Activated CD4-positive, alpha-beta T cell treated with anti-CD3 and anti-CD28 coated beads, Interleukin-2, amount 10 ng/mL, durations not matched to agents 7 days and 5 days (primary cell): ENCODE measurements around the gene LYZL1. TPM values are rescaled to one million over a fixed set of nuclear protein-coding genes. Genes with fewer than 3 reads are reported as not detected.
"Not testable (repeated sequence)": the region's sequence is repeated elsewhere in the genome, so short reads cannot be mapped to it uniquely, and the experiment has no call there.

Experiments used
- CTCF ChIA-PET: fragments of 350-600 bp; sonication (Branson Sonifier 250); formaldehyde crosslinking; loops from one replicate; lab custom pipeline; 2021; ENCODE audit warnings: antibody characterized with exemption; lab: Charles Lee
- POLR2A ChIA-PET: fragments of 350-600 bp; sonication (Branson Sonifier 250); formaldehyde crosslinking; loops from one replicate; lab custom pipeline; 2021; ENCODE audit warnings: antibody characterized with exemption; lab: Charles Lee
- DNase-seq: peaks from one replicate; pipeline ENCODE4 v3.0.0-alpha.2; 2020
- H3K27ac Mint-ChIP-seq: one replicate; pipeline ENCODE4 v1.8.0; 2021; ENCODE audit warnings: mild to moderate bottlenecking, moderate library complexity, mixed read lengths
- H3K27me3 Mint-ChIP-seq: one replicate; pipeline ENCODE4 v1.8.0; 2021; ENCODE audit warnings: mixed read lengths
- H3K36me3 Mint-ChIP-seq: one replicate; pipeline ENCODE4 v1.8.0; 2021; ENCODE audit warnings: low read depth, mixed read lengths
- H3K4me1 Mint-ChIP-seq: one replicate; pipeline ENCODE4 v1.8.0; 2021; ENCODE audit warnings: mixed read lengths
- H3K4me3 Mint-ChIP-seq: one replicate; pipeline ENCODE4 v1.8.0; 2021; ENCODE audit warnings: mild to moderate bottlenecking, moderate library complexity, mixed read lengths
- H3K9me3 Mint-ChIP-seq: one replicate; pipeline ENCODE4 v1.8.0; 2021; ENCODE audit warnings: mixed read lengths
- total RNA-seq, 2 experiments: library from RNA; stranded (reverse); gene quantifications; one replicate each; pipeline ENCODE4 v1.2.3, GENCODE V29; 2021

Gene LYZL1
- total RNA-seq, 2 experiments from 2014 or later: not detected

DNA sequence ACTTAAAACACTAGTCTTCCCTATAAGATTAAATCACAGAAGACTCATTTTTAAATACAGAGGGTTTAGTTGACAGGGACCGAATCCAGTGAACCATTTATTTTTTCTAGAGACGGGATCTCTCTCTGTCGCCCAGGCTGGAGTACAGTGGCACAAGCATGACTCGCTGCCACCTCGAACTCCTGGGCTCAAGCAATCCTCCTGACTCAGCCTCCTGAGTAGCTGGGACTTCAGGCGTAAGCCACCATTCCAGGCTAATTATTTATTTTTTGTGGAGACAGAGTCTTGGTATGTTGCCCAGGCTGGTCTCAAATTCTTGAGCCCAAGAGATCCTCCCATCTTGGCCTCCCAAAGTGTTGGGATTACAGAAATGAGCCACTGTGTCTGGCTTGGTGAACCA, 20.9 kb upstream of the LYZL1 start:
- ChIA-PET CTCF (no interaction called here), POLR2A (no interaction called here)
- Mint-ChIP-seq H3K4me3 (no peak overlapping the region), H3K27me3 (no peaks in the 10 kb centered on the region), H3K4me1 (no peaks in the 10 kb centered on the region), H3K9me3 (no peaks in the 10 kb centered on the region), H3K27ac (no peak overlapping the region), H3K36me3 (no peaks in the 10 kb centered on the region)
- DNase-seq: no peak

DNA sequence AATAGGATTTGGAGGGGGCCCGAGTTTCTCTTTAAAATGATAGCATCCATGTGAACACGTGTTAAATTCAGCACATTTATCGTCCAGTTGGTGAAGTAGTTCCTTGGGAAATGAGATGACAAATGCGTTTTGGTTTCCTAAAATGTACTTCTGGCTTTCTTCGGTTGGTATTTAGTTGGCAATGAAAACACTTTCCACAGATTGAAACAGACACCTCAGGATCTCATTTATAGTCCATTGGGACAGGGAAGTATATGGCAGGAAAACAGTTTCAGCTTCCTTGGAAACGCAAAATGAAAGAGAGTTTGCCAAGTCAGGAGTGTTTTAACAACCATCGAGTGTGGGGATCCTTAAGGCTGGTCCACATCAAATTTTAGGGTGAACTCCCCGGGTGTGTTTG, 19.4 kb upstream of the LYZL1 start:
- CTCF ChIA-PET: no interaction called here
- no peaks in the 10 kb centered on the region for H3K27me3 Mint-ChIP-seq
- POLR2A ChIA-PET: no interaction called here
- H3K27ac Mint-ChIP-seq: no peak overlapping the region
- H3K36me3 Mint-ChIP-seq: no peaks in the 10 kb centered on the region
- H3K9me3 Mint-ChIP-seq: no peaks in the 10 kb centered on the region
- H3K4me1 Mint-ChIP-seq: no peaks in the 10 kb centered on the region
- no peak for DNase-seq
- no peak overlapping the region for H3K4me3 Mint-ChIP-seq

DNA sequence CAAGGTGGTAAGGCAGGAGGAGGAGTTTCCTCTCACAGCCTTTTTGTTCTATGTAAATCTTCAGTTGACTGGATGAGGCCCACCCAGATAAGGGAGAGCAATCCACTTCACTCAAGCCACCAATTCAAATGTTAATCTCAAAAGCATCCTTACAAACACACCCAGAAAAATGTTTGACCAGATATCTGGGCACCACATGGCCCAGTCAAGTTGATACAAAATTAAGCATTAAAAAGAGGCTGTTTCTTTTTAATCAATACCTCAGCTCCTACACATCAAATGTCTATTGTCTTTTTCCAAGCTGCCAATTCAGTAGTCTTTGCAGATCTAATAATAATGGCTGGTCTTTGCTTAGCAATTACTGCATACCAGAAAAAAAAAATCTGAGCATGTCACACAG, 18.0 kb upstream of the LYZL1 start:
- H3K4me1 Mint-ChIP-seq: no peaks in the 10 kb centered on the region
- ChIA-PET POLR2A (no interaction called here), CTCF (no interaction called here)
- no peak for DNase-seq
- H3K36me3 Mint-ChIP-seq: no peaks in the 10 kb centered on the region
- no peaks in the 10 kb centered on the region for H3K9me3 Mint-ChIP-seq
- no peaks in the 10 kb centered on the region for H3K27me3 Mint-ChIP-seq
- no peak overlapping the region for H3K27ac Mint-ChIP-seq
- H3K4me3 Mint-ChIP-seq: no peak overlapping the region

DNA sequence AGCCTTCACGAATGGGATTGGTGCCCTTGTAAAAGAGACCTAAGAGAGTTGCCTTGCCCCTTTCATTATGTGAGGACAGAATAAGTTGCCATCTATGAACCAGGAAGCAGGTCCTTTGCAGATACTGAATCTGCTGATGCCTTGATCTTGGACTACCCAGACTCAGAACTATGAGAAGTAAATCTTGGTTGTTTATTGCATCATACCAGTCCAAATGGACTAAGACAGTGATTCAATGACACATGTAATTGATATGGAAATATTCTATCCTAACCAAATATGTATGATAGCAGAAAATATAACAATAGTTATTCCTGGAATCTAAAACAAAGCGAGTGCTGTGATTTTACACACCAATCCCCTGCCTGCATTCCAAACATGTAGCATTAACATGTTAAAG, 17.0 kb upstream of the LYZL1 start:
- DNase-seq: no peak
- Mint-ChIP-seq H3K9me3 (no peaks in the 10 kb centered on the region), H3K4me3 (no peak overlapping the region), H3K27ac (no peak overlapping the region), H3K27me3 (no peaks in the 10 kb centered on the region), H3K4me1 (no peaks in the 10 kb centered on the region), H3K36me3 (no peaks in the 10 kb centered on the region)
- CTCF ChIA-PET: interaction anchor here (0.6 kb wide), 1 partner anchor 374 kb away, joined by 3 read pairs; no protein-coding TSS in a partner anchor
- POLR2A ChIA-PET: no interaction called here

DNA sequence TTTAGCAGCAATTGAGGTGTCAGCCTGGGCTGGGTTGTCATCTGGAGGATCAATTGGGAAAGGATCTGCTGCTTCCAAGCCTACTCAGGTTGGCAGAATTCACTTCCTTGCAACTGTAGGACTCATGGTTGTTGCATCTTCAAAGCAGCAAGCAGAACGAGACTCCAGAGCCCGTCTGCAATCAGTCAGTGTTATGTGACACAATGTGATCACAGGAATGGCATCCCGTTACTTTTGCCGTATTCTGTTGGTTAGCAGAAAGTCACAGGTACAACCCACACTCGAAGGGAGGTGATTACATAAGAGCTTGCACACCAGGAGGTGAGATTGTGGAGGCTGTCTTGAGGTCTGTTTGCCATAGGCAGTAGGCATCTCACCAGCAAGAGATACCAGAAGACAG, 15.4 kb upstream of the LYZL1 start:
- H3K9me3 Mint-ChIP-seq: no peaks in the 10 kb centered on the region
- H3K4me3 Mint-ChIP-seq: no peak overlapping the region
- no peaks in the 10 kb centered on the region for H3K36me3 Mint-ChIP-seq
- POLR2A ChIA-PET: no interaction called here
- CTCF ChIA-PET: no interaction called here
- no peaks in the 10 kb centered on the region for H3K4me1 Mint-ChIP-seq
- no peaks in the 10 kb centered on the region for H3K27me3 Mint-ChIP-seq
- no peak overlapping the region for H3K27ac Mint-ChIP-seq
- no peak for DNase-seq

DNA sequence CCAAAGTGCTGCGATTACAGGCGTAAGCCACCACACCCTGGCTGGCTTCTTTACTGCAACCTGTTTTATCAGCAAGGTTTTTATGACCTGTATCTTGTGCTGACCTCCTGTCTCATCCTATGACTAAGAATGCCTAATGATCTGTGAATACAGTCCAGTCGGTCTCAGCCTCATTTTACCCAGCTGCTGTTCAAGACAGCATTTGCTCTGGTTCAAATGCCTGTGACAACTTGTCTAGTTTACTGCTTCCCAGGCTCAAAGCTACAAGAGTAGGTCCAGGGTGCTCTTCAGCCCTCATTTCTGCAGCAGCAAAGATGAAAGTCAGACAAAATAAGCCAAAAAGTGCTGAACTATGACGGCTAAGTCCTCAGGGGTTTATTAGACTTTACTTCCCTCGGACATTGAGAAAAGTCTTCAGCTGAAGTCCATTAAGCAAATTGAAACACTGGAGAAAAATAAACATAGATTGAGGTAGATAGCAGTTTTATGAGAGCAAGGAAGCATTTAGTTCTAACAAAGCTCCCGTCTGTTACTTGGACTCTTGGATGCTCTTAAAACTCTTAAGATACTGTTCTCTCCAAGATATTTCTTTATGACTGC, 12.5 kb upstream of the LYZL1 start:
- Mint-ChIP-seq H3K4me3 (no peak overlapping the region), H3K9me3 (no peaks in the 10 kb centered on the region), H3K27me3 (peaks cover 3% of the 10 kb centered on the region), H3K27ac (no peak overlapping the region), H3K4me1 (no peaks in the 10 kb centered on the region), H3K36me3 (no peaks in the 10 kb centered on the region)
- CTCF ChIA-PET: no interaction called here
- no peak for DNase-seq
- POLR2A ChIA-PET: no interaction called here

DNA sequence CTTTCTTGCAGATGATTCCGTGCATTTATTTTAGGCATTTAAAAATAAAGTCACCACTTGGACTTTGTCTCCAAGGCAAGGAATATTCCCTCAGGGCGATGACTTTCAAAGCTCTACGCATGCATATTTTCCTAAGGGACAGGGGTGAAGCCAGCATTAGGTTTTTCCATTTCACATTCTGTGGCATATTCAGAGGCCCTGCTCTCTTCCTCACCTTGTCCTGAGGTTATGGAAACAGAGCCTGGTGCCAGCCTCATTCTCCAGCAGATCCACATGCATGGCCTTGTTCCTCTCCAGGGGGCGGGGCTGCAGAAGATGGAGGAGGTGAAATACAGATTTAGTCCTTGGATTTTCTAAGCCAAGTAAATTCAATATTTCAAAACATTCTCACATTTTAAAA, 11.6 kb upstream of the LYZL1 start:
- ChIA-PET POLR2A (no interaction called here), CTCF (no interaction called here)
- Mint-ChIP-seq H3K36me3 (no peaks in the 10 kb centered on the region), H3K4me1 (no peaks in the 10 kb centered on the region), H3K27me3 (peaks cover 6% of the 10 kb centered on the region), H3K9me3 (no peaks in the 10 kb centered on the region), H3K27ac (no peak overlapping the region), H3K4me3 (no peak overlapping the region)
- DNase-seq: no peak

DNA sequence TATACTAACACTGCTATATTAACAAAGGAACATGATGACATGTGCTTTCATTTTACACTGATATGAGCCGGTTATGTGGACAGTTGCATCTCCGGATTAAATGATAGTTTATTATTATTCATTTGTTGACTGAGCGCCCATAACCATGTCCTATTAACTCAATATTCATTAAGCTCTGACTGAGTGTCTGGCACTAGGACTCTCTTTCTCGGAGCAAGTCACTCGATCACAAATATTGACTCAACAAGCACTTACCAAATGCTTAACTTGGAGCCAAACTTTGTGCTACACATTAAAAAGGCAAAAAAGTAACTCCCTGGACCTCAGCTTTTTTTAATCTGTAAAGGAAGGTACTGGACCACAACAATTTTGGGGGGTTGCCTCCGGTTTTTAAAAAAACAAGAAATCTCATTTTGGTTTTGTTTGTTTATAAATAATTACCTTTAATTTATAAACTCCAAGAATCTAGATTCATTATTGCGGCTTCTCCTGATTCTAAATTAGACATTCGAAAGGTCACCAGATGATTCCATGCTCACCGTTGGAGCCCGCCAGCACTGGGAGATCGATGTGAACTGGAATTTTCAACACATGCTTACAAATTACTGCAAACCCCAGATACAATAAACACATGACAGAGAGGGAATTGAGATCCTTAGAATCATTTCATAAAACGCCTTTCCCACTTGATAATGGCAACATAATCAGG, 8.9 kb upstream of the LYZL1 start:
- no peak overlapping the region for H3K27ac Mint-ChIP-seq
- no peak overlapping the region for H3K4me3 Mint-ChIP-seq
- H3K27me3 Mint-ChIP-seq: peaks cover 15% of the 10 kb centered on the region
- no peaks in the 10 kb centered on the region for H3K9me3 Mint-ChIP-seq
- ChIA-PET CTCF (no interaction called here), POLR2A (no interaction called here)
- H3K4me1 Mint-ChIP-seq: no peaks in the 10 kb centered on the region
- H3K36me3 Mint-ChIP-seq: no peaks in the 10 kb centered on the region
- no peak for DNase-seq

DNA sequence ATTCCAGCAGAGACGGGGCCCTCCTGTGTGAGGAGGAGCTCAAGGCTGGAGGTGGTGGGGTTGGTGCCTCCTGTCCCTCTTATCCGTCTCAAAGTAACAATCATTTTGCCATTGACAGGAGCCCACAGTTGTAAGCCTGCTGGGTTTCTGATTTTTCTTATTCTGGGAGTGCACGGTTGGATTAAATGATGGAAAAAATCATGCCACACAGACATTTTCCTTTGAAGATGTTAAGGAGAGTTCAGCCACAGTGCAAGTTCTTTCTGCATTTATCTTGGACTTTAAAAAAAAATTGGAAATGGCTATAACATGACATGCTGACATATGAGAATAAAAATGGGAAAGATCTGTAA, 8.4 kb upstream of the LYZL1 start:
- Mint-ChIP-seq H3K9me3 (no peaks in the 10 kb centered on the region), H3K4me1 (no peaks in the 10 kb centered on the region), H3K27ac (no peak overlapping the region), H3K4me3 (no peak overlapping the region), H3K36me3 (no peaks in the 10 kb centered on the region), H3K27me3 (peaks cover 15% of the 10 kb centered on the region)
- ChIA-PET CTCF (no interaction called here), POLR2A (no interaction called here)
- DNase-seq: no peak

DNA sequence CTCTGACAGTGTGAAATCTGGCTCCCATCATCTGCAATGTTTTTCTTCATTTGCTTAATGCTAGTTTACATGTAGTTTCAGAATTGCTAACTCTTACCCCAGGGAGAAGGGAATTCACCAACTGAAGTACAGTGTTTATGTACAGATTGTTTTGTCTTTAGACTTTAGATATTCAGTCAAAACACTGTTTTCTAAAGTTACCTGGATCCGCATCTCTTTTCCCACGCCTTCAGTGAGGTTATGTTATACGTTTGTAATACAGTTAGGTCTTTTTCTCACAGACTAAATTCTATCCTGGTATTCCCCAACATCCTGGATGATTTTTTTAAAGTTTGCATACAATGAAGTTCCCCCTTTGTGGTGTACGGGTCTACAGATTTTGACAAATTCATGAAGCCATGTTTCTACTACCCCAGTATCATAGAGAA, 3.2 kb upstream of the LYZL1 start:
- Mint-ChIP-seq H3K36me3 (no peaks in the 10 kb centered on the region), H3K4me1 (no peaks in the 10 kb centered on the region), H3K9me3 (no peaks in the 10 kb centered on the region), H3K27ac (no peak overlapping the region), H3K27me3 (peaks cover 31% of the 10 kb centered on the region), H3K4me3 (no peak overlapping the region)
- no peak for DNase-seq
- ChIA-PET POLR2A (no interaction called here), CTCF (no interaction called here)

DNA sequence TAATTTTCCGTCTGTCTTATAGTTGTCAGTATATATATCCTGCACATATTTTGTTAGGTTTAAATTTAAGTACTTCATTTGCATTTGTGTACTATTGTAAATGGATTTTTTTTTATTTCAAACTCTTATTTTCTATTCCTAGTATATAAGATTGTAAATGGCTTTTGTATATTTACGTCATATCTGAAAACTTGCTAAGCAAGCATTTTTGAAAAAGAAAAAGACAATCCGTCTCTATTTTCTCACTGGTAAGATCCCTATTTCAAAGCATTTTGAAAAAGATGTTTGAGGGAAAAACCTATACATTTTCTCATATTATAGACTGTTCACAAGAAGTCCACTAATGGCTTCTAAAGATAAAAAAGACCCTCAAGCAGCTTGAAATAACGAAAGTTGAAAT, 1.2 kb upstream of the LYZL1 start:
- H3K4me1 Mint-ChIP-seq: no peaks in the 10 kb centered on the region
- H3K4me3 Mint-ChIP-seq: no peak overlapping the region
- CTCF ChIA-PET: no interaction called here
- no peaks in the 10 kb centered on the region for H3K36me3 Mint-ChIP-seq
- no peak for DNase-seq
- peaks cover 27% of the 10 kb centered on the region for H3K27me3 Mint-ChIP-seq
- no peaks in the 10 kb centered on the region for H3K9me3 Mint-ChIP-seq
- H3K27ac Mint-ChIP-seq: no peak overlapping the region
- POLR2A ChIA-PET: no interaction called here

DNA sequence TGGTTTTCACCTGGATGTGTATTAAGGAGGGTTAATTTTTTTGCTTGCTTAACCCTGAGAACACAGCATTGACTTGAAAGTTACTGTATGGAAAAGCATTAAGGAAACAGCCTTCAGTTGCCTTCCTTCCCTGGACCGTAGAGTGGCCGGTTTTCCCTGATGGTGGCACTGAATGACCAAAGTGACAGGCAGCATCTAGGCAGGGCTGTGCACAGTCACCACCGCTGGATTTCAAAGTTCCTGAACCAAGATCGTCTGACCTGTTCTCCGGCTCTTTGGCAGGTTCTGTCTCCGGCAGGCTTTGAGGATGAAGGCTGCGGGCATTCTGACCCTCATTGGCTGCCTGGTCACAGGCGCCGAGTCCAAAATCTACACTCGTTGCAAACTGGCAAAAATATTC, 2.7 kb downstream of the LYZL1 start:
- H3K4me1 Mint-ChIP-seq, H3K36me3 Mint-ChIP-seq, DNase-seq, H3K4me3 Mint-ChIP-seq, H3K9me3 Mint-ChIP-seq, POLR2A ChIA-PET, H3K27ac Mint-ChIP-seq: not testable (repeated sequence)
- CTCF ChIA-PET: interaction anchor here (0.5 kb wide), 1 partner anchor 1139 kb away, joined by 4 read pairs; no protein-coding TSS in a partner anchor
- H3K27me3 Mint-ChIP-seq: peaks cover 30% of the 10 kb centered on the region

DNA sequence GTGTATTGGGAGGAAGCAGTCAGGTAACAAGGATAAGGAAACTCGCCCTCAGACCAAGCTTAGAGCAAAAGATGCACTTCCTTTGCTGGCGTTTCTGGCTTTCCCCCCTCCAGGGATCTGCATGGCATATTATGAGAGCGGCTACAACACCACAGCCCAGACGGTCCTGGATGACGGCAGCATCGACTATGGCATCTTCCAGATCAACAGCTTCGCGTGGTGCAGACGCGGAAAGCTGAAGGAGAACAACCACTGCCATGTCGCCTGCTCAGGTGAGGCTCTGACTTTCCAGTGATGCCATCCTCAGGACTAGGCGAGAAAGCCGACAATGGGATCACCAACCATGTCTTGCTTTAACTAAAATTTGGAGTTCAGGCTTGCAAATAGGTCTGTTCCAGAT, 3.5 kb downstream of the LYZL1 start:
- H3K4me1 Mint-ChIP-seq, CTCF ChIA-PET, H3K4me3 Mint-ChIP-seq, H3K36me3 Mint-ChIP-seq, POLR2A ChIA-PET, DNase-seq, H3K27ac Mint-ChIP-seq, H3K9me3 Mint-ChIP-seq: not testable (repeated sequence)
- H3K27me3 Mint-ChIP-seq: peaks cover 24% of the 10 kb centered on the region

DNA sequence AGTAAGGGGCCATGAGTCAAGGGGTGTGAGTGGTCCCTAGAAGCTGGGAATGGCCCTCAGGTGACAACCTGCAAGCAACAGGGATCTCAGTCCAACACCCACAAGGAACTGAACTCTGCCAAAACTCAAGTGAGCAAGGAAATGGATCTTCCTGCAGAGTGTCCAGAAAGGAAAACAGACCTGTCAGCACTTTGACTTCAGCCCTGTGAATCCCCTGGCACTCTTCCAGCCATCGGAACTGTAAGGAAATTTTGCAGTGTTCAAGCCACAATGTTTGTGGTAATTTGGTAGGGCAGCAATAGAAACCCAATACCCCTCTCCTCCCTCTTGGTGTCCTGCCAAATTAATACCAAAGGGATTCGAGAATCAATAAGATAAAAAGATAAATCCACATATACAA, 6.9 kb downstream of the LYZL1 start:
- DNase-seq: no peak
- Mint-ChIP-seq H3K4me1 (no peaks in the 10 kb centered on the region), H3K4me3 (no peak overlapping the region), H3K36me3 (no peaks in the 10 kb centered on the region), H3K9me3 (peaks cover 2% of the 10 kb centered on the region), H3K27ac (no peak overlapping the region), H3K27me3 (peaks cover 20% of the 10 kb centered on the region)
- ChIA-PET POLR2A (no interaction called here), CTCF (no interaction called here)
